Measurements from ENCODE around the gene PPM1H.

GRCh38 chr12:62618319-62618718 is 316.6 kb downstream of the PPM1H start:
- TF ChIP-seq POLR2A (IDR thresholded peaks at IDR 0.05; ENCODE audit: control extremely low read depth in 1 of 2, low read depth in 2 of 2, low read length in 2 of 2) (no peak), EZH2 (IDR thresholded peaks at IDR 0.05; ENCODE audit: low read depth, low read length, severe bottlenecking) (no peak), CTCF (IDR thresholded peaks at IDR 0.05; ENCODE audit: control extremely low read depth in 1 of 3, insufficient read depth in 1 of 3, low read depth in 1 of 3, low read length in 3 of 3) (no peak), SUZ12 (IDR thresholded peaks at IDR 0.05; ENCODE audit: low read length) (no peak), ATF3 (IDR thresholded peaks at IDR 0.05; ENCODE audit: insufficient read depth, low read depth, low read length) (no peak), GABPA (IDR thresholded peaks at IDR 0.05; ENCODE audit: borderline replicate concordance, insufficient read depth, low read length) (no peak), PHF8 (conservative IDR thresholded peaks at IDR 0.05; ENCODE audit: low read depth, low read length) (no peak), USF2 (IDR thresholded peaks at IDR 0.05; ENCODE audit: low read length) (no peak), EP300 (IDR thresholded peaks at IDR 0.05; ENCODE audit: borderline replicate concordance in 1 of 2, low read depth in 2 of 2, low read length in 2 of 2) (no peak), RXRA (IDR thresholded peaks at IDR 0.05; ENCODE audit: insufficient read depth, low read depth, low read length) (no peak)
